Keratinocyte (primary cell): ENCODE results near the gene SLC12A8. TPM values are rescaled to one million over a fixed set of nuclear protein-coding genes. Genes with fewer than 3 reads are reported as not detected.

Experiments used
- DNase-seq: peaks from one replicate; pipeline ENCODE4 v3.0.0-alpha.2; 2011; ENCODE audit warnings: low read depth, missing footprints, low spot score
- FAIRE-seq: peaks from 2 replicates; lab custom pipeline; 2011; peaks lifted over from hg19 to GRCh38; lab: Jason Lieb, UNC
- H2AFZ ChIP-seq: 2 replicates; pipeline ENCODE4 v1.6.0; 2012; ENCODE audit warnings: low read length, control low read depth, inconsistent platforms; ENCODE audit not compliant: control insufficient read depth
- H3K27ac ChIP-seq: 2 replicates; pipeline ENCODE4 v1.5.1; 2011; ENCODE audit warnings: low read length; ENCODE audit not compliant: control insufficient read depth, insufficient read depth
- H3K27me3 ChIP-seq: 3 replicates; pipeline ENCODE4 v1.6.0; 2011; ENCODE audit warnings: low read length; ENCODE audit not compliant: control insufficient read depth, insufficient read depth; ENCODE audit errors: extremely low read depth
- H3K36me3 ChIP-seq, 2 experiments: 2 replicates in 1 of 2; 3 replicates in 1 of 2; pipeline ENCODE4 v1.5.1; 2011; ENCODE audit warnings: low read length in 2 of 2, mild to moderate bottlenecking in 1 of 2; ENCODE audit not compliant: control insufficient read depth in 2 of 2, insufficient read depth in 2 of 2; ENCODE audit errors: extremely low read depth in 1 of 2
- H3K4me1 ChIP-seq: 3 replicates; pipeline ENCODE4 v1.5.1; 2011; ENCODE audit warnings: low read length; ENCODE audit not compliant: control insufficient read depth, insufficient read depth; ENCODE audit errors: extremely low read depth
- H3K4me2 ChIP-seq: 3 replicates; pipeline ENCODE4 v1.6.0; 2011; ENCODE audit warnings: low read depth, low read length; ENCODE audit not compliant: control insufficient read depth, insufficient read depth; ENCODE audit errors: extremely low read depth
- H3K4me3 ChIP-seq, 3 experiments: fragments of 200-600 bp in 1 of 3; sonication (generic) in 1 of 3; 2 replicates in 2 of 3; 3 replicates in 1 of 3; pipeline ENCODE4 v1.5.1; 2011 to 2016; ENCODE audit warnings: low read length in 3 of 3, mild to moderate bottlenecking in 3 of 3, control low read depth in 2 of 3, inconsistent platforms in 1 of 3, low read depth in 1 of 3, mixed read lengths in 1 of 3, mixed run types in 1 of 3, moderate library complexity in 1 of 3; ENCODE audit not compliant: control insufficient read depth in 2 of 3, insufficient read depth in 2 of 3; ENCODE audit errors: extremely low read depth in 1 of 3
- H3K79me2 ChIP-seq: 2 replicates; pipeline ENCODE4 v1.6.0; 2012; ENCODE audit warnings: low read length; ENCODE audit not compliant: control insufficient read depth, insufficient read depth
- H3K9ac ChIP-seq: 3 replicates; pipeline ENCODE4 v1.6.0; 2011; ENCODE audit warnings: low read length; ENCODE audit not compliant: control insufficient read depth, insufficient read depth; ENCODE audit errors: extremely low read depth
- H3K9me1 ChIP-seq: 3 replicates; pipeline ENCODE4 v1.6.0; 2011; ENCODE audit warnings: low read length; ENCODE audit not compliant: control insufficient read depth, insufficient read depth; ENCODE audit errors: extremely low read depth
- H3K9me3 ChIP-seq: 2 replicates; pipeline ENCODE4 v1.5.1; 2012; ENCODE audit warnings: low read depth, low read length; ENCODE audit not compliant: control insufficient read depth
- H4K20me1 ChIP-seq: 3 replicates; pipeline ENCODE4 v1.6.0; 2011; ENCODE audit warnings: low read length; ENCODE audit not compliant: control insufficient read depth, insufficient read depth; ENCODE audit errors: extremely low read depth
- CTCF ChIP-seq, 3 experiments: IDR thresholded peaks in 1 of 3; conservative IDR thresholded peaks in 1 of 3; optimal IDR thresholded peaks in 1 of 3; 2 replicates in 2 of 3; 3 replicates in 1 of 3; pipeline versions ENCODE3 to v1.5.1; 2011; ENCODE audit warnings: low read length in 3 of 3, mild to moderate bottlenecking in 3 of 3, moderate library complexity in 2 of 3, control low read depth in 1 of 3, inconsistent platforms in 1 of 3; ENCODE audit not compliant: insufficient read depth in 2 of 3; ENCODE audit errors: extremely low read depth in 1 of 3
- EZH2 ChIP-seq: IDR thresholded peaks from one replicate; pipeline ENCODE4 v1.6.1; 2012; ENCODE audit warnings: inconsistent platforms, mild to moderate bottlenecking, low read length, moderate library complexity
- dilution Hi-C: fragments of 300-500 bp; cut with MboI; formaldehyde crosslinking; loops from one replicate; pipeline ENCODE4 v1.7.0; 2020; ENCODE audit warnings: low sequenced_read_pairs; ENCODE audit not compliant: extremely low pct_ligation_motif_present
- polyA plus RNA-seq, 5 experiments: library from polyadenylated mRNA; depleted of rRNA in 3 of 5; stranded (reverse) in 3 of 5; stranded (forward) in 1 of 5; unstranded in 1 of 5; fragments of >200 nt; gene quantifications; 1 replicate in 1 of 5; 2 replicates in 3 of 5; 3 replicates in 1 of 5; pipeline versions ENCODE4 v1.2.1 to v1.2.3, GENCODE V29; 2011 to 2012; ENCODE audit warnings: missing spikeins in 2 of 5, low read depth in 1 of 5, low replicate concordance in 1 of 5

SLC12A8 gene
- polyA plus RNA-seq, 1 donor (not counting 4 experiments of a cell fraction or from before 2014, with no cell fraction given), result 6.9 TPM

- H3K27ac ChIP-seq, result no peak overlapping the region
- no peak overlapping the region for H3K4me2 ChIP-seq
- FAIRE-seq (no peak), DNase-seq (no peak)
- no peaks in the 10 kb centered on the region for H3K9me3 ChIP-seq
- H4K20me1 ChIP-seq, result no peaks in the 10 kb centered on the region
- no peaks in the 10 kb centered on the region for H3K9me1 ChIP-seq
- no peaks in the 10 kb centered on the region for H3K36me3 ChIP-seq
- TF ChIP-seq EZH2 (no peak), CTCF (optimal IDR thresholded peaks at IDR 0.05 in 1 of 3, IDR thresholded peaks at IDR 0.05 in 1 of 3, conservative IDR thresholded peaks at IDR 0.05 in 1 of 3; ENCODE audit: extremely low read depth in 1 of 3, insufficient read depth in 2 of 3, low read length in 3 of 3) (no peak)
- peaks cover 11% of the 10 kb centered on the region for H3K4me1 ChIP-seq
- dilution Hi-C loops, result no loop called here
- no peak overlapping the region for H3K4me3 ChIP-seq
- H3K79me2 ChIP-seq, result no peaks in the 10 kb centered on the region
- H3K9ac ChIP-seq, result no peak overlapping the region
- no peaks in the 10 kb centered on the region for H3K27me3 ChIP-seq
- no peak overlapping the region for H2AFZ ChIP-seq
Observed at GRCh38 chr3:125068265-125068664, 144.3 kb downstream of the SLC12A8 start.

GRCh38 chr3:125067225-125067624 lies 145.3 kb downstream of the SLC12A8 start:
- dilution Hi-C loops, result no loop called here
- Histone ChIP-seq H3K9me1 (peaks cover 2% of the 10 kb centered on the region), H2AFZ (no peak overlapping the region), H3K27me3 (no peaks in the 10 kb centered on the region), H3K9ac (no peak overlapping the region), H3K9me3 (no peaks in the 10 kb centered on the region), H3K4me2 (no peak overlapping the region), H3K27ac (no peak overlapping the region), H3K36me3 (no peaks in the 10 kb centered on the region), H3K4me3 (no peak overlapping the region), H4K20me1 (no peaks in the 10 kb centered on the region), H3K4me1 (peaks cover 21% of the 10 kb centered on the region), H3K79me2 (no peaks in the 10 kb centered on the region)
- FAIRE-seq (no peak), DNase-seq (no peak)
- TF ChIP-seq EZH2 (no peak), CTCF (optimal IDR thresholded peaks at IDR 0.05 in 1 of 3, IDR thresholded peaks at IDR 0.05 in 1 of 3, conservative IDR thresholded peaks at IDR 0.05 in 1 of 3; ENCODE audit: extremely low read depth in 1 of 3, insufficient read depth in 2 of 3, low read length in 3 of 3) (no peak)
